Endodermal cell (in vitro differentiated cells): ENCODE data around the gene ZNF688. TPM values are rescaled to one million over a fixed set of nuclear protein-coding genes. Genes with fewer than 3 reads are reported as not detected.
A peak's percentile ranks its signal among the peaks of the same experiment; 100 is the strongest.

ENCODE experiments used
- DNase-seq: peaks from one replicate; pipeline ENCODE4 v3.0.0-alpha.2; 2017
- H3K27ac ChIP-seq: 2 replicates; pipeline ENCODE4 v1.5.1; 2013; ENCODE audit warnings: mild to moderate bottlenecking, low read depth, low read length, moderate library complexity
- H3K27me3 ChIP-seq: 2 replicates; pipeline ENCODE4 v1.6.1; 2013; ENCODE audit warnings: mild to moderate bottlenecking, low read length, moderate library complexity; ENCODE audit not compliant: insufficient read depth, control insufficient read depth, poor library complexity, severe bottlenecking
- H3K36me3 ChIP-seq: 2 replicates; pipeline ENCODE4 v1.7.0; 2013; ENCODE audit warnings: mild to moderate bottlenecking, low read length, moderate library complexity; ENCODE audit not compliant: control insufficient read depth, insufficient read depth
- H3K4me1 ChIP-seq: one replicate; pipeline ENCODE4 v1.7.0; 2013; ENCODE audit warnings: low read length; ENCODE audit not compliant: control insufficient read depth, insufficient read depth
- H3K4me3 ChIP-seq: 2 replicates; pipeline ENCODE4 v1.5.1; 2013; ENCODE audit warnings: mild to moderate bottlenecking, low read length, moderate library complexity
- H3K9ac ChIP-seq: 2 replicates; pipeline ENCODE4 v1.6.1; 2013; ENCODE audit warnings: mild to moderate bottlenecking, low read length, moderate library complexity; ENCODE audit not compliant: poor library complexity, severe bottlenecking; ENCODE audit errors: extremely low read depth
- H3K9me3 ChIP-seq: 2 replicates; pipeline ENCODE4 v1.6.1; 2013; ENCODE audit warnings: mild to moderate bottlenecking, low read length, moderate library complexity; ENCODE audit not compliant: control insufficient read depth
- H3K27ac Mint-ChIP-seq: 2 replicates; pipeline ENCODE4 v1.8.0; 2020; ENCODE audit warnings: mixed read lengths
- H3K27me3 Mint-ChIP-seq: 2 replicates; pipeline ENCODE4 v1.8.0; 2021; ENCODE audit warnings: mild to moderate bottlenecking, mixed read lengths; ENCODE audit not compliant: insufficient read depth
- H3K36me3 Mint-ChIP-seq: 2 replicates; pipeline ENCODE4 v1.8.0; 2020; ENCODE audit warnings: low read depth, mixed read lengths
- H3K4me1 Mint-ChIP-seq: 2 replicates; pipeline ENCODE4 v1.8.0; 2020; ENCODE audit warnings: mixed read lengths
- H3K4me3 Mint-ChIP-seq: 2 replicates; pipeline ENCODE4 v1.8.0; 2020; ENCODE audit warnings: mild to moderate bottlenecking, moderate library complexity, mixed read lengths
- H3K9me3 Mint-ChIP-seq: 2 replicates; pipeline ENCODE4 v1.8.0; 2020; ENCODE audit warnings: mild to moderate bottlenecking, mixed read lengths
- whole genome bisulfite sequencing, 2 experiments: methylation state at CpG; one replicate each; pipeline versions ENCODE4 v1.1.5 to v1.1.7; 2013; ENCODE audit warnings: missing lambda C conversion rate in 2 of 2, mixed read lengths in 1 of 2; ENCODE audit not compliant: insufficient coverage in 1 of 2, insufficient read length in 1 of 2; 5-methylcytosine and 5-hydroxymethylcytosine counted together
- total RNA-seq, 2 donors: library from RNA; stranded (reverse); fragmentation: NEBNext Ultra II Directional in 1 of 2; extraction: Animal tissue kit (Norgen Biotek cat#: 25700) in 1 of 2; gene quantifications; 2 replicates in 1 of 2; 3 replicates in 1 of 2; pipeline ENCODE4 v1.2.1, GENCODE V29; 2021
- TF ChIP-seq, protein P1 (sequence below): fragments of 200-600 bp; sonication (generic); conservative IDR thresholded peaks from 2 replicates; pipeline ENCODE4 v1.5.0; 2021; ENCODE audit warnings: antibody characterized with exemption, mild to moderate bottlenecking

Gene ZNF688
- total RNA-seq, 2 donors from 2014 or later, result 6.4 to 7.5 TPM

DNA sequence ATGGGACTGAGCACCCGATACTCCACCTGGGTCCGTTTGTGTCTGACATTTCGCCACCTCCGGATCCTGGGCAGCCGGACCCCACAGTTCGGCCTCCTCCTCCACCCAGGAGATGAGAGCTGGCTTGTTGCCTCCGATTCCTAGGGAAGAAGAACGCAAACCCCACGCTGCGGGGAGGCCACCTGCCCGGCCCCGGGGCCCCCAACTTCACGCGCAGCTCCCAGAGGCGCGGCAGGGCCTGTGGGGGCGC, 13.9 kb downstream of the ZNF688 start:
- H3K9ac ChIP-seq, result peak overlapping the region; percentile 86
- 0 to 4% methylated on average over 1 to 17 of the region's 17 CpGs for WGBS, 2 experiments
- TF ChIP-seq, protein P1, sequence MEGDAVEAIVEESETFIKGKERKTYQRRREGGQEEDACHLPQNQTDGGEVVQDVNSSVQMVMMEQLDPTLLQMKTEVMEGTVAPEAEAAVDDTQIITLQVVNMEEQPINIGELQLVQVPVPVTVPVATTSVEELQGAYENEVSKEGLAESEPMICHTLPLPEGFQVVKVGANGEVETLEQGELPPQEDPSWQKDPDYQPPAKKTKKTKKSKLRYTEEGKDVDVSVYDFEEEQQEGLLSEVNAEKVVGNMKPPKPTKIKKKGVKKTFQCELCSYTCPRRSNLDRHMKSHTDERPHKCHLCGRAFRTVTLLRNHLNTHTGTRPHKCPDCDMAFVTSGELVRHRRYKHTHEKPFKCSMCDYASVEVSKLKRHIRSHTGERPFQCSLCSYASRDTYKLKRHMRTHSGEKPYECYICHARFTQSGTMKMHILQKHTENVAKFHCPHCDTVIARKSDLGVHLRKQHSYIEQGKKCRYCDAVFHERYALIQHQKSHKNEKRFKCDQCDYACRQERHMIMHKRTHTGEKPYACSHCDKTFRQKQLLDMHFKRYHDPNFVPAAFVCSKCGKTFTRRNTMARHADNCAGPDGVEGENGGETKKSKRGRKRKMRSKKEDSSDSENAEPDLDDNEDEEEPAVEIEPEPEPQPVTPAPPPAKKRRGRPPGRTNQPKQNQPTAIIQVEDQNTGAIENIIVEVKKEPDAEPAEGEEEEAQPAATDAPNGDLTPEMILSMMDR, result peak; percentile 29
- DNase-seq, result no peak
- peak overlapping the region; percentile 94 for H3K27ac ChIP-seq
- Mint-ChIP-seq H3K36me3 (peaks cover 29% of the 10 kb centered on the region), H3K9me3 (no peaks in the 10 kb centered on the region), H3K27me3 (peaks cover 11% of the 10 kb centered on the region), H3K4me1 (peaks cover 15% of the 10 kb centered on the region), H3K27ac (peak overlapping the region; percentile 79), H3K4me3 (peak overlapping the region; percentile 74)
- H3K4me3 ChIP-seq, result peak overlapping the region; percentile 87
- H3K4me1 ChIP-seq, result peaks cover 10% of the 10 kb centered on the region
- no peaks in the 10 kb centered on the region for H3K9me3 ChIP-seq
- no peaks in the 10 kb centered on the region for H3K27me3 ChIP-seq
- H3K36me3 ChIP-seq, result peaks cover 32% of the 10 kb centered on the region

DNA sequence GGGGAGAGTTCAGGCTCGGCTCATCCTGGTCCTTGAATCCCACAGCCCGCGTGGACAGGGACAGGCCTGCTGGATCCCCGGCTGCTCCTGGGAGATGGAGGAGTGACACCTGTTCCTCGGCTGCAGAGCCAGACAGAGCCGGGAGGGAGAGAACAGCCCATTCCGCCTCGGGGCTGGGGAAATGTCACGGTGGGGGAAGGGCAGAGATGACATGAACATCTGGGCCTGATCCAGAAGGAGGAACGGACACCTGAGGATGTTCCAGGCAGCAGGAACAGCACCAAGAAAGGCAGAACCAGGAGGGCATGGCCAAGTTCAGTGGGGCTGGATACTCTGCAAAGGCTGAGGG, 15.4 kb downstream of the ZNF688 start:
- 90 to 94% methylated on average over 4 to 10 of the region's 10 CpGs for WGBS, 2 experiments
- Histone ChIP-seq H3K9me3 (no peaks in the 10 kb centered on the region), H3K36me3 (peaks cover 33% of the 10 kb centered on the region), H3K4me1 (peaks cover 10% of the 10 kb centered on the region), H3K27ac (no peak overlapping the region), H3K27me3 (no peaks in the 10 kb centered on the region), H3K4me3 (no peak overlapping the region), H3K9ac (no peak overlapping the region)
- DNase-seq, result no peak
- H3K27ac Mint-ChIP-seq, result peak overlapping the region; percentile 72
- H3K36me3 Mint-ChIP-seq, result peaks cover 35% of the 10 kb centered on the region
- peak overlapping the region; percentile 74 for H3K4me3 Mint-ChIP-seq
- peaks cover 18% of the 10 kb centered on the region for H3K4me1 Mint-ChIP-seq
- peaks cover 2% of the 10 kb centered on the region for H3K27me3 Mint-ChIP-seq
- TF ChIP-seq, protein P1, result no peak
- no peaks in the 10 kb centered on the region for H3K9me3 Mint-ChIP-seq

DNA sequence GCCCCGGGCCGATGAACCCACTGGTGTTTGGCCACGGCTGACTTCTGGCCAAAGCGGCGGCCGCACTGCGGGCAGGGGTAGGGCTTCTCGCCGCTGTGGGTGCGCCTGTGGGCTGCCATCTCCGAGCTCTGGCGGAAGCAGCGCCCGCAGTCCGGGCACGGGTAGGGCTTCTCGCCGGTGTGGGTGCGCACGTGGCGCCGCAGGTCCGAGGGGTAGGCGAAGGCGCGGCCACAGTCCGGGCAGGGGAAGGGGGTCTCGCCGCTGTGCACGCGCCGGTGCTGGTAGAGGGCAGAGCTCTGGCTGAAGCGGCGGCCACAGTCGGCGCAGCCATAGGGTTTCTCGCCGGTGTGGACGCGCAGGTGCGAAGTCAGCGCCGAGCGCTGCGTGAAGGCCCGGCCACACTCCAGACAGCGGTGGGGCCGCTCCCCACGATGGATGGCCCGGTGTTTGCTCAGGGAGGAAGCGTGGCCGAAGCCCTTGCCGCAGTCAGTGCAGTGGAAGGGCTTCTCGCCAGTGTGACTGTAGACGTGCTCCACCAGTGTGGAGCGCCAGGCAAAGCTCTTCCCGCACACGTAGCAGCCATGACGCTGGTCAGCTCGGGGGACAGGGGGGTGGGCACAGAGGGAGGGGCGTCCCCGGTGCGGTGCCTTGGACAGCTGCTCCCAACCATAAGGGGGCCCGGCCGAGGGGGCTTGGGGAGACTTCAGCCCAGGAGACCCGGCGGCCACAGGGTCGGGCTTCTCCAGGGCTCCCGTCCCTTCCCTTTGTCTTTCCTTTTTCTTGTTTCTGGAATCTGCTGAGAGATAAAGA, 16.0 kb downstream of the ZNF688 start:
- Histone ChIP-seq H3K4me1 (peaks cover 10% of the 10 kb centered on the region), H3K9ac (no peak overlapping the region), H3K36me3 (peaks cover 33% of the 10 kb centered on the region), H3K27ac (no peak overlapping the region), H3K9me3 (no peaks in the 10 kb centered on the region), H3K4me3 (no peak overlapping the region), H3K27me3 (no peaks in the 10 kb centered on the region)
- TF ChIP-seq, protein P1, result no peak
- Mint-ChIP-seq H3K4me1 (peaks cover 18% of the 10 kb centered on the region), H3K4me3 (peak overlapping the region; percentile 74), H3K27me3 (no peaks in the 10 kb centered on the region), H3K9me3 (no peaks in the 10 kb centered on the region), H3K36me3 (peaks cover 35% of the 10 kb centered on the region), H3K27ac (peak overlapping the region; percentile 72)
- DNase-seq, result no peak
- 97 to 98% methylated on average over 35 to 69 of the region's 69 CpGs for WGBS, 2 experiments
